Iris pigment epithelial cell (primary cell): Measurements from ENCODE around the gene JAKMIP1.

Experiments
- DNase-seq: peaks from one replicate; pipeline ENCODE4 v3.0.0-alpha.2; 2011; ENCODE audit warnings: low read depth

JAKMIP1 gene

GRCh38 chr4:6201580-6202091 lies 1.3 kb upstream of the JAKMIP1 start:
- DNase-seq, result no peak

- no peak for DNase-seq
Observed at GRCh38 chr4:6200922-6201362, 593 bp upstream of the JAKMIP1 start.

GRCh38 chr4:6199422-6199921 lies 877 bp downstream of the JAKMIP1 start:
- no peak for DNase-seq

- peak; percentile 15 for DNase-seq
Observed at GRCh38 chr4:6198768-6199421, 1.5 kb downstream of the JAKMIP1 start.

- DNase-seq, result no peak
Observed at GRCh38 chr4:6198278-6198677, 2.1 kb downstream of the JAKMIP1 start.

- DNase-seq, result no peak
Observed at GRCh38 chr4:6197433-6198174, 2.7 kb downstream of the JAKMIP1 start.

GRCh38 chr4:6196871-6197270 lies 3.5 kb downstream of the JAKMIP1 start:
- no peak for DNase-seq

GRCh38 chr4:6196324-6196723 lies 4.0 kb downstream of the JAKMIP1 start:
- DNase-seq, result no peak

- no peak for DNase-seq
Observed at GRCh38 chr4:6195602-6196319, 4.6 kb downstream of the JAKMIP1 start.

- no peak for DNase-seq
Observed at GRCh38 chr4:6194458-6195195, 5.7 kb downstream of the JAKMIP1 start.

- DNase-seq, result no peak
Observed at GRCh38 chr4:6193399-6193798, 7.0 kb downstream of the JAKMIP1 start.

GRCh38 chr4:6192245-6192644 lies 8.1 kb downstream of the JAKMIP1 start:
- DNase-seq, result no peak

GRCh38 chr4:6191448-6192130 lies 8.8 kb downstream of the JAKMIP1 start:
- no peak for DNase-seq

GRCh38 chr4:6190486-6190885 lies 9.9 kb downstream of the JAKMIP1 start:
- DNase-seq, result no peak

GRCh38 chr4:6189511-6189910 lies 10.8 kb downstream of the JAKMIP1 start:
- DNase-seq, result no peak

GRCh38 chr4:6188687-6189305 lies 11.6 kb downstream of the JAKMIP1 start:
- DNase-seq, result peak; percentile 22

GRCh38 chr4:6184169-6184568 lies 16.2 kb downstream of the JAKMIP1 start:
- no peak for DNase-seq

GRCh38 chr4:6183740-6184139 lies 16.6 kb downstream of the JAKMIP1 start:
- no peak for DNase-seq

GRCh38 chr4:6182376-6183280 lies 17.7 kb downstream of the JAKMIP1 start:
- DNase-seq, result no peak
